Neuronal stem cell (in vitro differentiated cells): ENCODE data around the gene DBF4.

Experiments
- DNase-seq: peaks from one replicate; pipeline ENCODE4 v3.0.0-alpha.2; 2013; ENCODE audit warnings: low spot score
- H2AFZ ChIP-seq: one replicate; pipeline ENCODE4 v1.6.1; 2013; ENCODE audit warnings: mild to moderate bottlenecking, low read length, inconsistent platforms
- H2AK5ac ChIP-seq: 2 replicates; pipeline ENCODE4 v1.6.1; 2013; ENCODE audit warnings: low read depth, mild to moderate bottlenecking, inconsistent platforms, low read length, moderate library complexity, mixed read lengths
- H2BK120ac ChIP-seq: 2 replicates; pipeline ENCODE4 v1.6.1; 2013; ENCODE audit warnings: low read depth, mild to moderate bottlenecking, inconsistent platforms, low read length, moderate library complexity, mixed read lengths
- H2BK12ac ChIP-seq: one replicate; pipeline ENCODE4 v1.6.1; 2013; ENCODE audit warnings: low read length, inconsistent platforms
- H2BK15ac ChIP-seq: 2 replicates; pipeline ENCODE4 v1.6.1; 2013; ENCODE audit warnings: mild to moderate bottlenecking, low read length, inconsistent platforms, mixed read lengths
- H2BK5ac ChIP-seq: one replicate; pipeline ENCODE4 v1.6.1; 2013; ENCODE audit warnings: inconsistent platforms, mild to moderate bottlenecking, low read length, moderate library complexity
- H3K14ac ChIP-seq: one replicate; pipeline ENCODE4 v1.6.1; 2013; ENCODE audit warnings: low read length, inconsistent platforms
- H3K18ac ChIP-seq: 2 replicates; pipeline ENCODE4 v1.6.1; 2013; ENCODE audit warnings: low read length, inconsistent platforms
- H3K23ac ChIP-seq: 2 replicates; pipeline ENCODE4 v1.6.1; 2013; ENCODE audit warnings: low read depth, mild to moderate bottlenecking, mixed read lengths, low read length, inconsistent platforms; ENCODE audit not compliant: poor library complexity
- H3K27ac ChIP-seq: replicated peaks from 3 replicates; pipeline ENCODE4 v1.5.1; 2013; ENCODE audit warnings: low read length, inconsistent platforms
- H3K27me3 ChIP-seq, 3 experiments: 2 replicates each; pipeline ENCODE4 v1.6.1; 2013; ENCODE audit warnings: low read length in 3 of 3, mild to moderate bottlenecking in 2 of 3, inconsistent platforms in 1 of 3, low read depth in 1 of 3, mixed read lengths in 1 of 3, moderate library complexity in 1 of 3; ENCODE audit not compliant: control insufficient read depth in 3 of 3, insufficient read depth in 3 of 3
- H3K36me3 ChIP-seq, 2 donors: replicated peaks in 1 of 2; 2 replicates each; pipeline ENCODE4 v1.6.1; 2013; ENCODE audit warnings: low read length in 2 of 2; ENCODE audit not compliant: control insufficient read depth in 2 of 2, insufficient read depth in 2 of 2
- H3K4ac ChIP-seq: 2 replicates; pipeline ENCODE4 v1.6.1; 2013; ENCODE audit warnings: inconsistent platforms, mild to moderate bottlenecking, low read length, moderate library complexity
- H3K4me1 ChIP-seq, 2 donors: 1 replicate in 1 of 2; 2 replicates in 1 of 2; pipeline ENCODE4 v1.6.1; 2013; ENCODE audit warnings: low read length in 2 of 2, low read depth in 1 of 2; ENCODE audit not compliant: control insufficient read depth in 2 of 2, insufficient read depth in 1 of 2
- H3K4me2 ChIP-seq: one replicate; pipeline ENCODE4 v1.6.1; 2013; ENCODE audit warnings: mild to moderate bottlenecking, low read length, inconsistent platforms; ENCODE audit not compliant: insufficient read depth, poor library complexity, severe bottlenecking
- H3K4me3 ChIP-seq, 2 donors: 2 replicates each; pipeline ENCODE4 v1.5.1; 2013; ENCODE audit warnings: low read length in 2 of 2, mild to moderate bottlenecking in 2 of 2, inconsistent platforms in 1 of 2, moderate library complexity in 1 of 2
- H3K79me1 ChIP-seq: one replicate; pipeline ENCODE4 v1.6.1; 2013; ENCODE audit warnings: low read depth, mild to moderate bottlenecking, inconsistent platforms, low read length, moderate library complexity
- H3K9ac ChIP-seq: one replicate; pipeline ENCODE4 v1.6.1; 2013; ENCODE audit warnings: mild to moderate bottlenecking, low read depth, low read length, inconsistent platforms; ENCODE audit not compliant: poor library complexity
- H3K9me3 ChIP-seq, 2 donors: replicated peaks in 1 of 2; 2 replicates each; pipeline versions ENCODE3 to v1.6.1; 2013; ENCODE audit warnings: low read length in 2 of 2, mild to moderate bottlenecking in 2 of 2, inconsistent platforms in 1 of 2, low read depth in 1 of 2, mixed read lengths in 1 of 2, moderate library complexity in 1 of 2; ENCODE audit not compliant: control insufficient read depth in 2 of 2, insufficient read depth in 1 of 2
- H4K8ac ChIP-seq: one replicate; pipeline ENCODE4 v1.6.1; 2013; ENCODE audit warnings: low read depth, mild to moderate bottlenecking, inconsistent platforms, low read length, moderate library complexity
- H4K91ac ChIP-seq: one replicate; pipeline ENCODE4 v1.6.1; 2013; ENCODE audit warnings: low read length, low read depth, mild to moderate bottlenecking, inconsistent platforms; ENCODE audit not compliant: poor library complexity
- WGBS, 2 donors: extraction: QIAGEN DNeasy Blood & Tissue Kit; methylation state at CpG; one replicate each; pipeline ENCODE4 v1.1.7; 2013; ENCODE audit warnings: missing lambda C conversion rate in 2 of 2, mixed read lengths in 1 of 2; ENCODE audit not compliant: insufficient read length in 2 of 2, insufficient replicate concordance in 1 of 2; ENCODE audit errors: extremely low coverage in 2 of 2; 5-methylcytosine and 5-hydroxymethylcytosine counted together

The DBF4 gene

GRCh38 chr7:87837597-87837996, 38.7 kb upstream of the DBF4 start:
- no peaks in the 10 kb centered on the region for H3K4me1 ChIP-seq
- H3K36me3 ChIP-seq = peaks cover 0 to 73% of the 10 kb centered on the region in 2 donors
- no peak overlapping the region for H3K14ac ChIP-seq
- H3K27me3 ChIP-seq = no peaks in the 10 kb centered on the region
- H3K79me1 ChIP-seq = no peaks in the 10 kb centered on the region
- H3K27ac ChIP-seq = no peak overlapping the region
- no peak overlapping the region for H3K4me2 ChIP-seq
- no peak overlapping the region for H2BK15ac ChIP-seq
- H3K9me3 ChIP-seq = no peaks in the 10 kb centered on the region
- no peak for DNase-seq
- H2AFZ ChIP-seq = no peak overlapping the region
- H2BK5ac ChIP-seq = no peak overlapping the region
- no peak overlapping the region for H2BK120ac ChIP-seq
- no peak overlapping the region for H4K91ac ChIP-seq
- no peak overlapping the region for H2BK12ac ChIP-seq
- no peak overlapping the region for H2AK5ac ChIP-seq
- no CpG with 5 or more reads among the region's 1 CpG for WGBS, 2 donors
- no peak overlapping the region for H3K23ac ChIP-seq
- H3K4me3 ChIP-seq = no peak overlapping the region
- no peak overlapping the region for H4K8ac ChIP-seq
- no peak overlapping the region for H3K9ac ChIP-seq
- H3K4ac ChIP-seq = no peak overlapping the region
- no peak overlapping the region for H3K18ac ChIP-seq

GRCh38 chr7:87850836-87851593, 25.3 kb upstream of the DBF4 start:
- no peak overlapping the region for H3K14ac ChIP-seq
- H3K79me1 ChIP-seq = peaks cover 3% of the 10 kb centered on the region
- H3K4me1 ChIP-seq = no peaks in the 10 kb centered on the region
- H2BK5ac ChIP-seq = no peak overlapping the region
- no peak overlapping the region for H3K4me3 ChIP-seq
- no peak overlapping the region for H2BK12ac ChIP-seq
- no peak overlapping the region for H4K8ac ChIP-seq
- H3K36me3 ChIP-seq = peaks cover 2 to 92% of the 10 kb centered on the region in 2 donors
- no peak overlapping the region for H2BK15ac ChIP-seq
- WGBS, 2 donors = no CpG with 5 or more reads among the region's 1 CpG
- H3K18ac ChIP-seq = no peak overlapping the region
- no peak overlapping the region for H3K27ac ChIP-seq
- no peak overlapping the region for H4K91ac ChIP-seq
- H3K27me3 ChIP-seq = no peaks in the 10 kb centered on the region
- no peak overlapping the region for H3K23ac ChIP-seq
- H2AFZ ChIP-seq = no peak overlapping the region
- no peak overlapping the region for H3K4ac ChIP-seq
- no peak overlapping the region for H2AK5ac ChIP-seq
- H3K4me2 ChIP-seq = no peak overlapping the region
- no peak overlapping the region for H3K9ac ChIP-seq
- no peak for DNase-seq
- H2BK120ac ChIP-seq = no peak overlapping the region
- H3K9me3 ChIP-seq = no peaks in the 10 kb centered on the region

- Histone ChIP-seq H2BK12ac (no peak overlapping the region), H2AFZ (no peak overlapping the region)
- WGBS, 2 donors = no CpG with 5 or more reads among the region's 6 CpGs
Observed at GRCh38 chr7:87852306-87852705, 24.0 kb upstream of the DBF4 start.

GRCh38 chr7:87853237-87853864, 22.9 kb upstream of the DBF4 start:
- Histone ChIP-seq H4K8ac (no peak overlapping the region), H3K27me3 (no peaks in the 10 kb centered on the region), H2BK120ac (no peak overlapping the region), H3K36me3 (peaks cover 2 to 94% of the 10 kb centered on the region in 2 donors), H2BK12ac (no peak overlapping the region), H2AFZ (no peak overlapping the region), H3K4me2 (no peak overlapping the region), H3K14ac (no peak overlapping the region), H3K18ac (no peak overlapping the region), H4K91ac (no peak overlapping the region), H3K9me3 (peaks cover 0 to 4% of the 10 kb centered on the region in 2 donors), H2BK15ac (no peak overlapping the region), H3K4me1 (no peaks in the 10 kb centered on the region), H3K9ac (no peak overlapping the region), H3K23ac (no peak overlapping the region), H3K4me3 (no peak overlapping the region), H3K4ac (no peak overlapping the region), H3K79me1 (peaks cover 3% of the 10 kb centered on the region), H2AK5ac (no peak overlapping the region), H3K27ac (no peak overlapping the region), H2BK5ac (no peak overlapping the region)
- no peak for DNase-seq
- WGBS, 2 donors = no CpG with 5 or more reads among the region's 1 CpG

More at GRCh38 chr7:87852306-87852705, 24.0 kb upstream of the DBF4 start:
- Histone ChIP-seq H3K4me1 (no peaks in the 10 kb centered on the region), H2BK120ac (no peak overlapping the region), H3K36me3 (peaks cover 2 to 92% of the 10 kb centered on the region in 2 donors), H4K91ac (no peak overlapping the region), H3K9ac (no peak overlapping the region), H3K9me3 (no peaks in the 10 kb centered on the region), H3K27ac (no peak overlapping the region), H3K79me1 (peaks cover 3% of the 10 kb centered on the region), H2BK15ac (no peak overlapping the region), H3K27me3 (no peaks in the 10 kb centered on the region), H2BK5ac (no peak overlapping the region), H2AK5ac (no peak overlapping the region), H3K4me2 (no peak overlapping the region), H3K23ac (no peak overlapping the region), H3K14ac (no peak overlapping the region), H3K18ac (no peak overlapping the region), H4K8ac (no peak overlapping the region), H3K4ac (no peak overlapping the region), H3K4me3 (no peak overlapping the region)
- DNase-seq = no peak
